Measurements from ENCODE around the gene TBCD. TPM values are rescaled to one million over a fixed set of nuclear protein-coding genes. Genes with fewer than 3 reads are reported as not detected.

TBCD gene
- total RNA-seq, 1 donor, result 22.5 TPM

DNA sequence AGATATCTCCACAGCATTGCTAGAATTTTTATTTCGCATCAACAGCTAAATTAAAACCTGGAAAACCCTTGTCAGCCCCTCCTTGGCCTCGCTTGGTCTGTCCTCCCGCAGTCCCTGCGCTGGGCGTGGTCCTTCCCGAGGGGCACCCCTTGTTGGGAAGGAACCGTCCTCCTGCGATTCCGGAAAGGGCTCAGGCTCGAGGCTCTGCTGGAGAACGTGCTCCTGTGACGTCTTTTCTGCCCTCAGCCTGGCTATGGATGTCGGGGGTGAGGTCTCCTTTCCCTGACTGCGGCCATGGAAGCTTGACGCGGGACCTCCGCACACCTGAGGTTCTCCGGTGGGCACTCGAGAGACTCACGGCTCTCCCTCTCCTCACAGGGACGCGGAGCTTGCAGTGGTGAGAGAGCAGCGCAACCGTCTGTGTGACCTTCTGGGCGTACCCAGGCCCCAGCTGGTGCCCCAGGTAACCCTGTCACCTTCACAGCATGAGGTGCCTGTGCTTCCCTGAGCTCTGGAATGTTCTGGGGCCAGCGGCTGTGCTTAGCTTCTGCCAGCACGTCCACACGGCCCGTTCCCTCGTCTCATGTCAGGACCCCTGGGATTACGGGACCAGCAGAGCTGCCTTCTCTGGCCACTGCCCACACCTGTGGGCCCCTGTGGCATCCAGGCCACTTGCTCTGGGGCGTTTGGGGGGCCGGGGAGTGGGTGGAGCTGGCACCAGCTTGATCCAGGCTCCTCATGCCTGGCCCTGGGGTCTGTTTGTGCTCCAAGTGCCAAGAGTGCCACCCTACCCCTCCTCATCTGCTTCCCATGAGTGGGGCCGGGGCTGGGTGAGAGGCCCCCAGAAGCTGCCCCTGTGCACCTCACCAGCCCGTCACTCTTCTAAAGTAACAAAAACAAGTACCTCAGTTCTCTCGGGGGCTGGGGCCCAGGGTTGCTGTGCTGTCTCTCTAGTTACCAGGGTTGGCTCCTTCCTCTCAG lies 189.4 kb downstream of the TBCD start:
- DNase-seq (ENCODE audit: low read depth), result no peak
- no peak overlapping the region for H3K4me3 ChIP-seq (ENCODE audit: low read depth, low read length)
- TF ChIP-seq, protein P1, sequence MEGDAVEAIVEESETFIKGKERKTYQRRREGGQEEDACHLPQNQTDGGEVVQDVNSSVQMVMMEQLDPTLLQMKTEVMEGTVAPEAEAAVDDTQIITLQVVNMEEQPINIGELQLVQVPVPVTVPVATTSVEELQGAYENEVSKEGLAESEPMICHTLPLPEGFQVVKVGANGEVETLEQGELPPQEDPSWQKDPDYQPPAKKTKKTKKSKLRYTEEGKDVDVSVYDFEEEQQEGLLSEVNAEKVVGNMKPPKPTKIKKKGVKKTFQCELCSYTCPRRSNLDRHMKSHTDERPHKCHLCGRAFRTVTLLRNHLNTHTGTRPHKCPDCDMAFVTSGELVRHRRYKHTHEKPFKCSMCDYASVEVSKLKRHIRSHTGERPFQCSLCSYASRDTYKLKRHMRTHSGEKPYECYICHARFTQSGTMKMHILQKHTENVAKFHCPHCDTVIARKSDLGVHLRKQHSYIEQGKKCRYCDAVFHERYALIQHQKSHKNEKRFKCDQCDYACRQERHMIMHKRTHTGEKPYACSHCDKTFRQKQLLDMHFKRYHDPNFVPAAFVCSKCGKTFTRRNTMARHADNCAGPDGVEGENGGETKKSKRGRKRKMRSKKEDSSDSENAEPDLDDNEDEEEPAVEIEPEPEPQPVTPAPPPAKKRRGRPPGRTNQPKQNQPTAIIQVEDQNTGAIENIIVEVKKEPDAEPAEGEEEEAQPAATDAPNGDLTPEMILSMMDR (IDR thresholded peaks at IDR 0.05; ENCODE audit: insufficient read depth, low read depth, low read length), result no peak

DNA sequence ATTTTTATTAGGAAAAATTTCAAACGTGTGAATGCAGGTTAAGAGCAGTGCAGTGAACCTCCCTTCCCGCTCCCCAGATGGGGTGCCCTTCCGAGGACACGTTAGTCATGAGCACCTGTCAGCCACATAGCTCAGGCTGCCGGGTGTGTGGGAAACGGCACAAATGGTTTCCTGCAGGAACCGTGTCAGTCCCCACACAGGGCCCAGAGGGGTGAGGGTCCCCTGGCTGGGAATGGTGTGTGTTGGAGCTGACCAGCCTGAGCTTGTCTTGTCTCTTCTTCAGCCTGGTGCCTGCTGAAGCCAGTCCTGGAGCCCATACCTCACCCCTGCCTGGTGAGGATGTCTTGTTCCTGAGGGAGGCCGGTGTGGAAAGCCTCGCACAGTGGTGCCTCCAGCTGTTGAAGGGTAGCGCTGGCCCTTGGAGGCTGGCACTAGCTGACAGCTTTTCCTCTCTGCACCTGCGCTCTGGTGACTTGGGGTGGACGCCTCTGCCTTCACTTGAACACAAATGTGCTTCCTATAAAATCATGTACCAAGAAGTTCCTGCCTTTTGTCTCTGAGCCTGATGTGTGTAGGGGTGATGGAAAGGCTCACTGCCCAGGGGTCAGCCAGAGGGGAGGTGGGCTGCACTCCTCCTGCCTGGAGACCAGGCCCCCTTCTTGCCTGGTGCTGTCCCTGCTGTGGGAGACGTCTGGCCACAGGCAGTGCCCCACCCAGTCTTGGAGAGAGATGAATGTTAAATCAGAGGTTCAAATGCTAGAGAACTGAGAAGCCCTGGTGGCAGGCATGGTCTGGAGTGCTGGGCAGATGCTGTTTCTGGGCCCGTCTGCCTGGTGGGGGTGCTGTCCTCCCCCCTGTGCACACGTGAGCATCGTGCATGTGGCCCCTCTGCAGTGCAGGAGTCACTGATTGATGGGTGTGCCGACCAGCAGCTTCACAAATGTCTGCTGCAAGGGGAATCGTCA lies 190.6 kb downstream of the TBCD start:
- TF ChIP-seq, protein P1 (IDR thresholded peaks at IDR 0.05; ENCODE audit: insufficient read depth, low read depth, low read length), result no peak
- DNase-seq (ENCODE audit: low read depth), result no peak

DNA sequence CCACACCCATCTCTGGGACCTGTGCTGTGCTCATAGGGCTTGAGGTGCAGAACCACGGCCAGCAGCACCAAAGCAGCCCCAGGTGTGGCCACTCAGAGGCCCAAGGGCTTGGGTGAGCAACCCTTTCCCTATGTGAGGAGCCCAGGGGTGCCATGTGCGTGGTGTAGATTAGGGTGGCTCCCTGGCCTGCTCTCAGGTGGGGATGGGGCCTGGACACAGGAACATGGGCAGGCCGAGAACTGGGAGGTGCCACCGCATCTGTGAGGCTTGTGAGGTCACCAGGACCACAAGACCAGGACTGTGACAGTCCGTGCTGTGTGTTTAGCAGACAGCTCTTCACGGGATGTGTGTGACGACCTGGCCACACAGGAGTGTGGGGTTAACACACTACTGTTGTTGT lies 191.5 kb downstream of the TBCD start:
- DNase-seq (ENCODE audit: low read depth), result no peak
- no peak overlapping the region for H3K4me3 ChIP-seq (ENCODE audit: low read depth, low read length)
- TF ChIP-seq, protein P1 (IDR thresholded peaks at IDR 0.05; ENCODE audit: insufficient read depth, low read depth, low read length), result no peak

More for the DNA sequence above, 190.6 kb downstream of the TBCD start:
- H3K4me3 ChIP-seq (ENCODE audit: low read depth, low read length), result no peak overlapping the region

DNA sequence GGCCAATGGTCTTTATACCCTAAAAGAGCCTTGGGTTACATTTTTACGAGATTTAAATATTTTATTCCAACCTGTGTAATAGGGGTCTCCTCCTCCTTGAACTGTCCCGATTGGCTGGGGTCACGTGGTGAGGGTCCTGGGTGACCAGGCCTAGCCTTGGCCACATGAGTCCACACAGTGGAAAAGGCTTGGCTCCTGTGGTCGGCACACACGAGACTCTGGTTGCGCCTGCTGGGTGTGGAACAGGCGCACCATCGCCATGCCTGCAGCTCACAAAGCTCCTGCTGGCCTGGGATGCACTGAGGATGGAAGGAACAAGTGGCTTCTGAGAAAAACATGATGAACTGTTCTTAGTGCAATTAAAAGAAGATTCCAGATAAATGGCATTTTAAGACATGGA lies 191.9 kb downstream of the TBCD start:
- no peak overlapping the region for H3K4me3 ChIP-seq (ENCODE audit: low read depth, low read length)
- TF ChIP-seq, protein P1 (IDR thresholded peaks at IDR 0.05; ENCODE audit: insufficient read depth, low read depth, low read length), result no peak
- no peak for DNase-seq (ENCODE audit: low read depth)

DNA sequence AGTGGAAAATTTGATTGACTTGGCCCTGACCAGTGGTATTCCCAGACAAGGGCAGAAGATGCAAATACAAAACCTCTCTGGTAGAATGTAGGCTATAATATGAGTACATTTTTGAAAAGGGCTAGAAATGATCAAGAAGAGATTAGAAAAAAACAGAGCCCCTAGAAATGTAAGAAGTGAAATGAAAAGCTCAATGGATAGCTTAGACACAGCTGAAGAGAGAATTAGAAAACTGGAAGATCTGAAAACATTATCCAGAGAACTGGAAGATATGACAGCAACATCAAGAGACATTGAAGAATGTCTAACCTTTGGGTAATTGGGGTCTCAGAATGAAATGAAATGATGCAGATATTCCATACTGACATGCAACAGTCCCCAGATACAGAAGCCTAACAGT lies 193.1 kb downstream of the TBCD start:
- H3K4me3 ChIP-seq (ENCODE audit: low read depth, low read length), result no peak overlapping the region
- TF ChIP-seq, protein P1 (IDR thresholded peaks at IDR 0.05; ENCODE audit: insufficient read depth, low read depth, low read length), result no peak

DNA sequence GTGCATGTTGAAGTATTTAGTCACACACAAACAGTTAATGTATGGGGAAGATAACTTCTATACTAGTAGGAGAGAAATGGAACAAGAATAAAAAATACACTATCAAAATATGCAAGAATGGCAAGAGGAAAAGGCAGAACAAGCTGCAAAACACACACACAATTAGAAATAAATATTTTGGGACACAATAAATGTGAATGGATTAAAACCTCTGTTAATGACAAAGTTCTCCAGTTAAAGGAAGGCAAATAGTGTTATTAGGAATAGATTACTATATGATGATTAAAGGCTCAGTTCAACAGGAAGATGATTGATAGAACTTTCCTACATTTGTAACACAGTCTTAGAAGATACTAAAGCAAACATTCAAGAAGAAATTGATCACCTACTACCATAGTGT lies 194.2 kb downstream of the TBCD start:
- H3K4me3 ChIP-seq (ENCODE audit: low read depth, low read length), result no peak overlapping the region
- TF ChIP-seq, protein P1 (IDR thresholded peaks at IDR 0.05; ENCODE audit: insufficient read depth, low read depth, low read length), result no peak
- DNase-seq (ENCODE audit: low read depth), result no peak

More for the DNA sequence above, 193.1 kb downstream of the TBCD start:
- no peak for DNase-seq (ENCODE audit: low read depth)
